ENCODE data around the gene ARL14EPL. TPM values are rescaled to one million over a fixed set of nuclear protein-coding genes. Genes with fewer than 3 reads are reported as not detected.

Gene ARL14EPL
- total RNA-seq, 1 donor from 2014 or later = not detected

Other genes with a start within 250 kb of the ARL14EPL start
- 60.8 TPM for gene CDO1, start 215.8 kb upstream of the ARL14EPL start, total RNA-seq
- gene ATG12, start 190.9 kb upstream of the ARL14EPL start, total RNA-seq = 48.8 TPM
- gene AP3S1, start 190.5 kb upstream of the ARL14EPL start, total RNA-seq = 107 TPM
- 15.9 TPM for gene LVRN, start 70.0 kb upstream of the ARL14EPL start, total RNA-seq
- gene COMMD10, start 52.6 kb downstream of the ARL14EPL start, total RNA-seq = 33.2 TPM

Measured in mesenteric fat pad (tissue), 1 donor.